Prostate gland (tissue), 2 donors: ENCODE measurements around the gene VAV2. TPM values are rescaled to one million over a fixed set of nuclear protein-coding genes. Genes with fewer than 3 reads are reported as not detected.

Experiments
- DNase-seq: peaks from one replicate; pipeline ENCODE4 v3.0.0-alpha.2; 2019; ENCODE audit warnings: low spot score
- H3K27ac ChIP-seq, 2 donors: fragments of 200-600 bp; sonication (generic); 2 replicates each; pipeline ENCODE4 v1.5.1; 2017 to 2019
- H3K27me3 ChIP-seq: fragments of 200-600 bp; sonication (generic); replicated peaks from 2 replicates; pipeline ENCODE4 v1.5.1; 2019; ENCODE audit not compliant: insufficient read depth
- H3K36me3 ChIP-seq, 2 donors: fragments of 200-600 bp; sonication (generic); 1 replicate in 1 of 2; 2 replicates in 1 of 2; pipeline versions ENCODE4 v1.5.1 to v1.8.1; 2017 to 2019
- H3K4me1 ChIP-seq: fragments of 200-600 bp; sonication (generic); replicated peaks from 2 replicates; pipeline ENCODE4 v1.5.1; 2019
- H3K4me3 ChIP-seq, 2 donors: fragments of 200-600 bp; sonication (generic); 2 replicates each; pipeline ENCODE4 v1.5.1; 2017 to 2019
- H3K9me3 ChIP-seq: fragments of 200-600 bp; sonication (generic); 2 replicates; pipeline ENCODE4 v1.5.1; 2017
- POLR2A ChIP-seq: fragments of 450-650 bp; IDR thresholded peaks from one replicate; pipeline ENCODE4 v1.6.1; 2016; ENCODE audit warnings: antibody characterized with exemption, mild to moderate bottlenecking
- POLR2AphosphoS5 ChIP-seq: sonication (generic); formaldehyde crosslinking; IDR thresholded peaks from one replicate; pipeline ENCODE4 v1.6.1; 2017; ENCODE audit warnings: antibody characterized with exemption
- WGBS: methylation state at CpG from one replicate; pipeline ENCODE4 v1.1.5; 2018; 5-methylcytosine and 5-hydroxymethylcytosine counted together
- intact Hi-C: fragments of 100-400 bp; cut with DNase I; formaldehyde crosslinking; loops from one replicate; pipeline ENCODE4 v1.14.2; 2022
- total RNA-seq, 2 donors: library from RNA; depleted of rRNA; stranded (reverse); fragments of >200 nt; gene quantifications; one replicate each; pipeline ENCODE4 v1.1.0, GENCODE V29; 2016
- TF ChIP-seq, protein P1 (sequence below), 4 experiments: fragments of 200-600 bp in 2 of 4; fragments of 450-650 bp in 2 of 4; sonication (generic) in 2 of 4; IDR thresholded peaks; 1 replicate in 3 of 4; 2 replicates in 1 of 4; pipeline ENCODE4 v1.5.1; 2016 to 2019; ENCODE audit warnings: antibody characterized with exemption in 4 of 4, mild to moderate bottlenecking in 2 of 4, moderate library complexity in 2 of 4

VAV2 gene
- total RNA-seq, 2 donors from 2014 or later: 13.5 to 19.5 TPM

GRCh38 chr9:133793471-133793870 is 198.7 kb downstream of the VAV2 start:
- Histone ChIP-seq H3K27ac (no peak overlapping the region), H3K27me3 (no peaks in the 10 kb centered on the region), H3K36me3 (no peaks in the 10 kb centered on the region), H3K4me3 (no peak overlapping the region), H3K4me1 (peaks cover 3% of the 10 kb centered on the region), H3K9me3 (no peaks in the 10 kb centered on the region)
- TF ChIP-seq POLR2AphosphoS5: no peak
- TF ChIP-seq, protein P1, sequence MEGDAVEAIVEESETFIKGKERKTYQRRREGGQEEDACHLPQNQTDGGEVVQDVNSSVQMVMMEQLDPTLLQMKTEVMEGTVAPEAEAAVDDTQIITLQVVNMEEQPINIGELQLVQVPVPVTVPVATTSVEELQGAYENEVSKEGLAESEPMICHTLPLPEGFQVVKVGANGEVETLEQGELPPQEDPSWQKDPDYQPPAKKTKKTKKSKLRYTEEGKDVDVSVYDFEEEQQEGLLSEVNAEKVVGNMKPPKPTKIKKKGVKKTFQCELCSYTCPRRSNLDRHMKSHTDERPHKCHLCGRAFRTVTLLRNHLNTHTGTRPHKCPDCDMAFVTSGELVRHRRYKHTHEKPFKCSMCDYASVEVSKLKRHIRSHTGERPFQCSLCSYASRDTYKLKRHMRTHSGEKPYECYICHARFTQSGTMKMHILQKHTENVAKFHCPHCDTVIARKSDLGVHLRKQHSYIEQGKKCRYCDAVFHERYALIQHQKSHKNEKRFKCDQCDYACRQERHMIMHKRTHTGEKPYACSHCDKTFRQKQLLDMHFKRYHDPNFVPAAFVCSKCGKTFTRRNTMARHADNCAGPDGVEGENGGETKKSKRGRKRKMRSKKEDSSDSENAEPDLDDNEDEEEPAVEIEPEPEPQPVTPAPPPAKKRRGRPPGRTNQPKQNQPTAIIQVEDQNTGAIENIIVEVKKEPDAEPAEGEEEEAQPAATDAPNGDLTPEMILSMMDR (IDR thresholded peaks at IDR 0.05): no peak
- no peak for TF ChIP-seq POLR2A
- DNase-seq: no peak
- WGBS: 64% methylated on average over 13 of the region's 13 CpGs
- intact Hi-C loops: loop anchor here (1.0 to 10.0 kb wide), 2 partner anchors 201 to 301 kb away; no protein-coding TSS in a partner anchor

DNA sequence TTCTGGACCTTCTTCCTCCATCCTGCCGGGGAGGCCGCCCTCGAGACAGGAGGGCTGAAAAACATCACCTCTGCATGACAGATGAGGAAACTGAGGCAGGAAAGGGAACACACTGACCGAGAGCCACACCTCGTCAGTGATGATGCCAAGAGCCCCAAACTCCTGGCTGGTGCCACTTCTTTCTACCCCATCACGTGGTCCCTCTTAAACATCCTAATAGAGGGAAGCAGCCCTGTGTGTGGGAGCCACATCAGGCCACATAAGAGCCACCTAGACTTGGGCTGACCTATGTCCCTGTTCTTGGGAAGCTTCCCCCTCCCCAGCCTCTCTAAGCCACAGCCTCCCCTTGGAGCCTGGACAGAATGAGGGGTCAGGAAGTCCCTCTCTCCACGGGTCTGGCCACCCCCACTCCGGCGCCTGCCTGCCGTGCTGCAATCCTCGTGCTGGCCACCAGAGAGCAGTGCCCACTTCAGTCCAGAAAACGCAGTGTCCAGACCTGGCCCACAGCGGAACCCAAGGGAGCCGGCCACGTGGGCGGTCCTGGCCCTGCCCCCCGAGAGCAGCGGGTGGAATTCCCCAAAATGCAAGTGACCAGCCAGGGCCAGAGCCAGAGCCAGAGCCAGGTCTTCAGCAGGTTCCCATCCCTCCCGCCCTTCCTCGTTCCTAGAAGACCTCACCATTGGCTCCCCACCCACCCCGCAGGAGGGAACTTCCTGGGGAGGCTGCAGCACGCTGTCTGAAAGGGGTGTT is 199.2 kb downstream of the VAV2 start:
- 22% methylated on average over 22 of the region's 22 CpGs for WGBS
- TF ChIP-seq, protein P1 (IDR thresholded peaks at IDR 0.05): peak; percentile 93 to 98 (median 96)
- TF ChIP-seq POLR2A: no peak
- TF ChIP-seq POLR2AphosphoS5: peak; percentile 51
- no peaks in the 10 kb centered on the region for H3K27me3 ChIP-seq
- no peaks in the 10 kb centered on the region for H3K36me3 ChIP-seq
- H3K9me3 ChIP-seq: no peaks in the 10 kb centered on the region
- H3K4me1 ChIP-seq: peaks cover 3% of the 10 kb centered on the region
- H3K4me3 ChIP-seq: no peak overlapping the region
- DNase-seq: peak; percentile 60
- H3K27ac ChIP-seq: no peak overlapping the region
- intact Hi-C loops: loop anchor here (1.0 to 10.0 kb wide), 2 partner anchors 201 to 302 kb away; no protein-coding TSS in a partner anchor

GRCh38 chr9:133791735-133792649 is 200.1 kb downstream of the VAV2 start:
- intact Hi-C loops: loop anchor here (10.0 kb wide), 1 partner anchor 303 kb away; no protein-coding TSS in a partner anchor
- Histone ChIP-seq H3K4me3 (no peak overlapping the region), H3K27ac (no peak overlapping the region), H3K4me1 (peaks cover 3% of the 10 kb centered on the region), H3K9me3 (no peaks in the 10 kb centered on the region), H3K27me3 (no peaks in the 10 kb centered on the region), H3K36me3 (no peaks in the 10 kb centered on the region)
- TF ChIP-seq, protein P1 (IDR thresholded peaks at IDR 0.05): no peak
- TF ChIP-seq POLR2A (no peak), POLR2AphosphoS5 (no peak)
- WGBS: 85% methylated on average over 18 of the region's 18 CpGs
- DNase-seq: no peak

GRCh38 chr9:133791069-133791468 is 201.1 kb downstream of the VAV2 start:
- Histone ChIP-seq H3K4me1 (peaks cover 3% of the 10 kb centered on the region), H3K4me3 (no peak overlapping the region), H3K27me3 (no peaks in the 10 kb centered on the region), H3K36me3 (no peaks in the 10 kb centered on the region), H3K9me3 (no peaks in the 10 kb centered on the region), H3K27ac (no peak overlapping the region)
- no peak for TF ChIP-seq POLR2A
- TF ChIP-seq, protein P1 (IDR thresholded peaks at IDR 0.05): no peak
- TF ChIP-seq POLR2AphosphoS5: no peak
- no peak for DNase-seq
- WGBS: 90% methylated on average over 7 of the region's 13 CpGs
- intact Hi-C loops: loop anchor here (10.0 kb wide), 1 partner anchor 304 kb away; no protein-coding TSS in a partner anchor
